Endothelial cell of umbilical vein (primary cell): Measurements from ENCODE around the gene CFAP99. TPM values are rescaled to one million over a fixed set of nuclear protein-coding genes. Genes with fewer than 3 reads are reported as not detected.

ENCODE experiments used
- BruUV-seq: library from RNA; stranded (reverse); fragments of 400-500 nt; replicated peaks from 2 replicates; lab custom pipeline; 2021; lab: Mats Ljungman, UMichigan
- CTCF ChIA-PET: fragments of 300-600, 350-600 bp; sonication (Branson Sonifier 250); formaldehyde crosslinking; loops from one replicate; lab custom pipeline; 2021; ENCODE audit warnings: antibody characterized with exemption, inconsistent platforms; lab: Charles Lee
- POLR2A ChIA-PET: fragments of 300-600, 350-600 bp; sonication (Branson Sonifier 250); formaldehyde crosslinking; loops from one replicate; lab custom pipeline; 2021; ENCODE audit warnings: antibody characterized with exemption, inconsistent platforms; lab: Charles Lee
- DNase-seq: peaks from one replicate; pipeline ENCODE4 v3.0.0-alpha.2; 2011; ENCODE audit warnings: low read depth, low spot score
- FAIRE-seq: peaks from 2 replicates; lab custom pipeline; 2011; peaks lifted over from hg19 to GRCh38; lab: Jason Lieb, UNC
- H2AFZ ChIP-seq: 2 replicates; pipeline ENCODE4 v1.6.0; 2012; ENCODE audit warnings: low read depth, low read length, control low read depth, inconsistent platforms
- H3K27ac ChIP-seq: 2 replicates; pipeline ENCODE4 v1.5.1; 2011; ENCODE audit warnings: low read depth, mild to moderate bottlenecking, control low read depth, low read length, moderate library complexity; ENCODE audit not compliant: insufficient read depth
- H3K27me3 ChIP-seq, 2 experiments: 2 replicates each; pipeline versions ENCODE4 v1.6.0 to v1.6.1; 2011; ENCODE audit warnings: low read length in 2 of 2, mixed read lengths in 1 of 2; ENCODE audit not compliant: control insufficient read depth in 2 of 2, insufficient read depth in 2 of 2
- H3K36me3 ChIP-seq, 2 experiments: 2 replicates in 1 of 2; 3 replicates in 1 of 2; pipeline ENCODE4 v1.5.1; 2011; ENCODE audit warnings: low read length in 2 of 2, mild to moderate bottlenecking in 1 of 2, moderate library complexity in 1 of 2; ENCODE audit not compliant: control insufficient read depth in 2 of 2, insufficient read depth in 2 of 2; ENCODE audit errors: extremely low read depth in 1 of 2
- H3K4me1 ChIP-seq: 3 replicates; pipeline ENCODE4 v1.5.1; 2011; ENCODE audit warnings: mild to moderate bottlenecking, low read length; ENCODE audit not compliant: control insufficient read depth, insufficient read depth; ENCODE audit errors: extremely low read depth
- H3K4me2 ChIP-seq: 2 replicates; pipeline ENCODE4 v1.6.1; 2011; ENCODE audit warnings: low read length, control low read depth, mixed read lengths; ENCODE audit not compliant: insufficient read depth
- H3K4me3 ChIP-seq, 3 experiments: fragments of 200-600 bp in 1 of 3; sonication (generic), shearing (Covaris generic) in 1 of 3; replicated peaks in 1 of 3; 2 replicates each; pipeline ENCODE4 v1.5.1; 2011 to 2016; ENCODE audit warnings: control low read depth in 3 of 3, low read length in 3 of 3, mild to moderate bottlenecking in 2 of 3, inconsistent platforms in 1 of 3, low read depth in 1 of 3, moderate library complexity in 1 of 3; ENCODE audit not compliant: insufficient read depth in 1 of 3
- H3K79me2 ChIP-seq: 2 replicates; pipeline ENCODE4 v1.6.0; 2012; ENCODE audit warnings: low read length, inconsistent platforms; ENCODE audit not compliant: control insufficient read depth, insufficient read depth
- H3K9ac ChIP-seq: replicated peaks from 2 replicates; pipeline ENCODE3; 2011; ENCODE audit warnings: low read length, control low read depth; ENCODE audit not compliant: insufficient read depth; ENCODE audit errors: extremely low read depth
- H3K9me1 ChIP-seq: replicated peaks from 3 replicates; pipeline ENCODE4 v1.6.0; 2011; ENCODE audit warnings: mild to moderate bottlenecking, low read length; ENCODE audit not compliant: control insufficient read depth, insufficient read depth; ENCODE audit errors: extremely low read depth
- H3K9me3 ChIP-seq: replicated peaks from 2 replicates; pipeline ENCODE4 v1.5.1; 2012; ENCODE audit warnings: low read length, inconsistent platforms; ENCODE audit not compliant: control insufficient read depth, insufficient read depth
- H4K20me1 ChIP-seq: replicated peaks from 2 replicates; pipeline ENCODE3; 2011; ENCODE audit warnings: mild to moderate bottlenecking, low read length; ENCODE audit not compliant: control insufficient read depth, insufficient read depth; ENCODE audit errors: extremely low read depth
- EZH2 ChIP-seq: IDR thresholded peaks from 2 replicates; pipeline ENCODE4 v1.6.1; 2012; ENCODE audit warnings: borderline replicate concordance, low read depth, mild to moderate bottlenecking, moderate library complexity, low read length, inconsistent platforms; ENCODE audit not compliant: severe bottlenecking
- FOS ChIP-seq: IDR thresholded peaks from 2 replicates; pipeline ENCODE4 v1.6.1; 2011; ENCODE audit warnings: mild to moderate bottlenecking, low read length, moderate library complexity, borderline replicate concordance; ENCODE audit not compliant: insufficient read depth
- GATA2 ChIP-seq: IDR thresholded peaks from 2 replicates; pipeline ENCODE4 v1.7.0; 2011; ENCODE audit warnings: low read depth, mild to moderate bottlenecking, moderate library complexity, mixed read lengths, low read length; ENCODE audit not compliant: insufficient read length, insufficient read depth
- JUN ChIP-seq: IDR thresholded peaks from 2 replicates; pipeline ENCODE4 v1.6.1; 2011; ENCODE audit warnings: borderline replicate concordance, low read depth; ENCODE audit not compliant: insufficient read length, insufficient read depth
- MAX ChIP-seq: IDR thresholded peaks from 2 replicates; pipeline ENCODE4 v1.6.1; 2011; ENCODE audit not compliant: insufficient read depth, insufficient read length
- MYC ChIP-seq: IDR thresholded peaks from one replicate; pipeline ENCODE4 v1.6.1; 2011; ENCODE audit warnings: mild to moderate bottlenecking, low read depth, low read length
- POLR2A ChIP-seq: IDR thresholded peaks from 2 replicates; pipeline ENCODE4 v1.6.1; 2012; ENCODE audit warnings: low read depth, mild to moderate bottlenecking, control low read depth, low read length
- POLR2AphosphoS5 ChIP-seq: IDR thresholded peaks from 2 replicates; pipeline ENCODE4 v1.6.1; 2012; ENCODE audit warnings: low read depth, mild to moderate bottlenecking, control low read depth, low read length, moderate library complexity; ENCODE audit not compliant: insufficient read depth
- dilution Hi-C: fragments of 300-500 bp; cut with MboI; formaldehyde crosslinking; loops from one replicate; pipeline ENCODE4 v1.15.0; 2019; ENCODE audit warnings: low sequenced_read_pairs; ENCODE audit not compliant: extremely low pct_ligation_motif_present
- intact Hi-C: fragments of 100-400 bp; cut with micrococcal nuclease; formaldehyde crosslinking; loops from one replicate; pipeline ENCODE4 v1.10.0; 2022
- polyA plus RNA-seq, 4 experiments: library from polyadenylated mRNA; depleted of rRNA in 3 of 4; stranded (reverse) in 3 of 4; unstranded in 1 of 4; fragments of >200 nt; gene quantifications; 2 replicates each; pipeline versions ENCODE4 v1.2.1 to v1.2.3, GENCODE V29; 2011 to 2012; ENCODE audit warnings: missing spikeins in 1 of 4
- total RNA-seq: library from RNA; stranded (reverse); gene quantifications from 2 replicates; pipeline ENCODE4 v1.2.3, GENCODE V29; 2021
- TF ChIP-seq, protein P1 (sequence below), 2 donors: IDR thresholded peaks; 1 replicate in 1 of 2; 2 replicates in 1 of 2; pipeline ENCODE4 v1.5.1; 2011; ENCODE audit warnings: low read length in 2 of 2, mild to moderate bottlenecking in 2 of 2, moderate library complexity in 2 of 2, control low read depth in 1 of 2, inconsistent platforms in 1 of 2, low read depth in 1 of 2; ENCODE audit not compliant: insufficient read depth in 1 of 2; ENCODE audit errors: extremely low read depth in 1 of 2

Gene CFAP99
- total and polyA plus RNA-seq, 2 donors (not counting 3 experiments of a cell fraction or from before 2014, with no cell fraction given) = 0.03 TPM; not detected in 1

- FAIRE-seq = no peak
- ChIA-PET POLR2A (no interaction called here), CTCF (interaction anchor here (0.8 to 1.9 kb wide), 2 partner anchors 9 to 51 kb away, joined by 3 to 9 read pairs; no protein-coding TSS in a partner anchor)
- H3K9me1 ChIP-seq = no peaks in the 10 kb centered on the region
- H3K4me1 ChIP-seq = peaks cover 3% of the 10 kb centered on the region
- H3K4me2 ChIP-seq = no peak overlapping the region
- no TSS peak for BruUV-seq
- intact Hi-C loops (no loop called here), dilution Hi-C loops (no loop called here)
- H3K36me3 ChIP-seq = no peaks in the 10 kb centered on the region
- no peak for DNase-seq
- no peak overlapping the region for H3K9ac ChIP-seq
- H3K9me3 ChIP-seq = no peaks in the 10 kb centered on the region
- no peak overlapping the region for H3K27ac ChIP-seq
- H3K79me2 ChIP-seq = peaks cover 2% of the 10 kb centered on the region
- H4K20me1 ChIP-seq = no peaks in the 10 kb centered on the region
- H2AFZ ChIP-seq = no peak overlapping the region
- no peaks in the 10 kb centered on the region for H3K27me3 ChIP-seq
- no peak overlapping the region for H3K4me3 ChIP-seq
- TF ChIP-seq, protein P1, sequence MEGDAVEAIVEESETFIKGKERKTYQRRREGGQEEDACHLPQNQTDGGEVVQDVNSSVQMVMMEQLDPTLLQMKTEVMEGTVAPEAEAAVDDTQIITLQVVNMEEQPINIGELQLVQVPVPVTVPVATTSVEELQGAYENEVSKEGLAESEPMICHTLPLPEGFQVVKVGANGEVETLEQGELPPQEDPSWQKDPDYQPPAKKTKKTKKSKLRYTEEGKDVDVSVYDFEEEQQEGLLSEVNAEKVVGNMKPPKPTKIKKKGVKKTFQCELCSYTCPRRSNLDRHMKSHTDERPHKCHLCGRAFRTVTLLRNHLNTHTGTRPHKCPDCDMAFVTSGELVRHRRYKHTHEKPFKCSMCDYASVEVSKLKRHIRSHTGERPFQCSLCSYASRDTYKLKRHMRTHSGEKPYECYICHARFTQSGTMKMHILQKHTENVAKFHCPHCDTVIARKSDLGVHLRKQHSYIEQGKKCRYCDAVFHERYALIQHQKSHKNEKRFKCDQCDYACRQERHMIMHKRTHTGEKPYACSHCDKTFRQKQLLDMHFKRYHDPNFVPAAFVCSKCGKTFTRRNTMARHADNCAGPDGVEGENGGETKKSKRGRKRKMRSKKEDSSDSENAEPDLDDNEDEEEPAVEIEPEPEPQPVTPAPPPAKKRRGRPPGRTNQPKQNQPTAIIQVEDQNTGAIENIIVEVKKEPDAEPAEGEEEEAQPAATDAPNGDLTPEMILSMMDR (IDR thresholded peaks at IDR 0.05; ENCODE audit: extremely low read depth in 1 of 2, insufficient read depth in 1 of 2, low read depth in 1 of 2, low read length in 2 of 2) = no peak
- TF ChIP-seq POLR2AphosphoS5 = no peak
- no peak for TF ChIP-seq MYC
- no peak for TF ChIP-seq MAX
- TF ChIP-seq POLR2A = no peak
- no peak for TF ChIP-seq JUN
- TF ChIP-seq FOS = no peak
- no peak for TF ChIP-seq EZH2
- TF ChIP-seq GATA2 = no peak
These were observed 25.1 kb upstream of the CFAP99 start for GRCh38 chr4:2393353-2394270.
